Breast epithelium (tissue), 3 donors: ENCODE measurements around the gene PIP4K2C.

Source experiments
- CTCF ChIP-seq, 3 donors: fragments of 450-650 bp; IDR thresholded peaks; one replicate each; pipeline ENCODE4 v1.5.1; 2016 to 2017; ENCODE audit warnings: antibody characterized with exemption in 3 of 3, mild to moderate bottlenecking in 3 of 3, moderate library complexity in 3 of 3
- POLR2A ChIP-seq: fragments of 450-650 bp; IDR thresholded peaks from one replicate; pipeline ENCODE4 v1.6.1; 2016; ENCODE audit warnings: antibody characterized with exemption, mild to moderate bottlenecking, moderate library complexity
- POLR2AphosphoS5 ChIP-seq, 3 donors: sonication (generic); formaldehyde crosslinking; IDR thresholded peaks; one replicate each; pipeline ENCODE4 v1.6.1; 2017; ENCODE audit warnings: antibody characterized with exemption in 3 of 3

- no peak for TF ChIP-seq CTCF (IDR thresholded peaks at IDR 0.05)
- TF ChIP-seq POLR2A: no peak
- no peak for TF ChIP-seq POLR2AphosphoS5 (IDR thresholded peaks at IDR 0.05)
Observed at GRCh38 chr12:57545809-57546437, 45.1 kb upstream of the PIP4K2C start.
